Rectal smooth muscle tissue (tissue), 1 donor: ENCODE results near the gene RAB18.
"Not testable (repeated sequence)": the region's sequence is repeated elsewhere in the genome, so short reads cannot be mapped to it uniquely, and the experiment has no call there.

Source experiments
- H3K27ac ChIP-seq: one replicate; pipeline ENCODE4 v1.7.0; 2013; ENCODE audit warnings: low read depth, low read length, inconsistent platforms
- H3K27me3 ChIP-seq: one replicate; pipeline ENCODE4 v1.7.0; 2013; ENCODE audit warnings: low read length; ENCODE audit not compliant: control insufficient read depth, insufficient read depth
- H3K36me3 ChIP-seq: one replicate; pipeline ENCODE4 v1.7.0; 2013; ENCODE audit warnings: low read length; ENCODE audit not compliant: control insufficient read depth, insufficient read depth
- H3K4me1 ChIP-seq: one replicate; pipeline ENCODE4 v1.7.0; 2013; ENCODE audit warnings: low read length; ENCODE audit not compliant: control insufficient read depth, insufficient read depth
- H3K4me3 ChIP-seq: one replicate; pipeline ENCODE4 v1.7.0; 2013; ENCODE audit warnings: low read length
- H3K9ac ChIP-seq: one replicate; pipeline ENCODE4 v1.7.0; 2013; ENCODE audit warnings: low read length

RAB18 gene

DNA sequence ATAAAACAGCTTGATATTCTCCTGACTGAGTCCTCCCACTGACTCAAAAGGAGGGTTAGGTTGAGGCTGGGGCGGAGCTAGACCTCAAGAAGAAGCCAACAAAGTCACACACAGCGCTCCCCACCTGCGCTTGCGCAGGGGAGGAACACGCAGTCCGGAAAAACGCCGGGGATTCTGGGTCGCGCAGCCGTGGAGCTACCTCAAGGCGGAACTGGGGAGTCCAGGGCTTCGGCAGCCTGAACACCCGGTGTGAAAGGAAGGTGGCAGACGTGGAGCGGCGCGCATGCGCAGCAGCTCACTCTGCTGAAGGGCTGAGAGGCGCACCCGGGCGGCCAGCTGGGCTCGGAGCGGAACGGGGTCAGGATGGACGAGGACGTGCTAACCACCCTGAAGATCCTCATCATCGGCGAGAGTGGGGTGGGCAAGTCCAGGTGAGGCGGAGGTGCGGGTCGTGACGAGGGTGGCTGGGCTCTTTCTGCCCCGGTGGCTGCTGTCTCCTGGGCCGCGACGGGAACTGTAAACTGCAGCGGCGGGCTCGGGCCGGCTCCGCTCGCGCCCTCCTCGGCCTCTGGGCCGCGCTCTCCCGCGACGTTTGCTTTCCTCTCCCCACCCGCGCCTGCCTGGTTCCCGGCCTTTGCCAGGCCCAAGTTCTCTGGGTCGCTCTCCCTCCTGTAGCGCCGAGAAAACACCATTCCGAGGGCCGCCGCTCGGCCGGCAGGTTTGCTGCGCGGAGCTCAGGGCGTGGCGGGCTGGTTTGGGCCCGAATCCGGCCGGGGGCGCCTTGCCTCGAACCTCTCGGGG lies at the start of gene RAB18:
Gene RAB18 (plus strand): TSS at position 298 of the 801 bp plus-strand sequence. CDS start 66 bp downstream, at position 364.
- H3K9ac ChIP-seq: peak within 1 kb of the TSS; percentile 92
- peak within 1 kb of the TSS; percentile 98 for H3K4me3 ChIP-seq
- no peaks in the 10 kb centered on the region for H3K36me3 ChIP-seq
- H3K4me1 ChIP-seq: peaks cover 10% of the 10 kb centered on the region
- H3K27me3 ChIP-seq: no peaks in the 10 kb centered on the region
- H3K27ac ChIP-seq: peak within 1 kb of the TSS; percentile 95

DNA sequence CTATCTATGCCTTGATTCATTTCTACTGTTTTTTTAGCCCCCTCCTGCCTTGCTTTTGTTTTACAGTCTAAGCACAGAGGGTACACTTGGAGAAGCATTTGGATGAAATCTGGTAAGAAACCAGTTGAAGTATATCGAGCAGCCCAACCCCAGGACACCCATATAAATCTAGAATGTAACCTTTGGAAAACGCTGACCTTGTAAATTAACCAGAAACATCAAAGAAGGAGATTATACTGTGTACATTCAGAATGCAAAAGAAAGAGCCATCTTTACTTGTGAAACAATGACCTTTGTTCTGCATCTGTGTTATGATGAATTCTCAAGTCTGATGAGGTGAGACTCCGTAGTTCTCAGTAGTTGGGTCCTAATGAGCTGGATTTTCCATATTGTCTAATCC lies 49.3 kb upstream of the RAB18 start:
- Histone ChIP-seq H3K9ac (no peak overlapping the region), H3K27ac (no peak overlapping the region), H3K27me3 (no peaks in the 10 kb centered on the region), H3K36me3 (no peaks in the 10 kb centered on the region), H3K4me3 (no peak overlapping the region), H3K4me1 (no peaks in the 10 kb centered on the region)

DNA sequence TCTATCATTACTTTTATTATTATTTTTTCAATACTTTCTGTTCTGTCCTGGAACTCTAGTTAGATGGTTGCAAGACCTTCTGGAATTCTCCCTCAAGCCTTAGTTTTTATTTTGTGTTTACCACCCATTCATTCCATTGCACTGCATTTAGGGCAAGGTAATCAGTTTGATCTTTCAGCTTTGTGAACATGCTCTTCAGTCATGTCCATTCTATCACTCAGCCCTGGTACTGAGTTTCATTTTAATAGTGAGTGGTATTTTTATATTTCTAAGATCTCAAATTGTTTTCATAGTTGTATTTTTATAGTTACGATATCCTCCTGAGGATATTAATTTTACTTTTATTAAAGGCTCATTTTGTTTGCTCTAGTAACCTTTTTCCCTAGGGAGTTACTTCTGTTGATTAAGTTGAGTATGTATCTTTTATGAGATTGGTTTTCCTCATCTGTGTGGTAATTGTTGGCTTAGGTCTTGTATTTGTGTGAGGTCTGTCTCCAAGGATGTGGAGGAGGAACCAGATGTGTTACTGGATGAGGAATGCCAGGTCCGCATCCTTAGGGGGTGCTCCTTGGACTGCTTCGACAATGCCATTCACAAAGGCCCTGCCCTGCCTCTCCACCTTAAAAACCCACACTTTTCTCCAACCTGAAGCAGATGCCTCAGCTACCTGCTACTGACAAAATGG lies 46.7 kb upstream of the RAB18 start:
- no peak overlapping the region for H3K9ac ChIP-seq

DNA sequence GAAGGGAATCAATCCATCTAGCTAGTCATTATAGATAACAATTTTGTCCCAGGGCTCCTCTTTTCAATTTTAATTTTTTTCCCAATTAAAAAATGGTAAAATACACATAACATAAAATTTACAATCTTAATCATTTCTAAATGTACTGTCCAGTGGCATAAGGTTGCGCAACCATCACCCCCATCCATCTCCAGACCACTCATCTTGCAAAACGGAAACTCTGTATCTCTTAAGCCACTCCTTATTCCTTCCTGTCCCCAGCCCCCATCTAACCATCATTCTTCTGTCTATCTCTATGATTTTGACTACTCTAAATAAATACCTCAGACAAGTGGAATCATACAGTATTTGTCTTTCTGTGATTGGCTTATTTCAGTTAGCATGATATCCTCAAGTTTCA lies 46.1 kb upstream of the RAB18 start:
- H3K27ac ChIP-seq: no peak overlapping the region
- no peaks in the 10 kb centered on the region for H3K27me3 ChIP-seq
- H3K4me1 ChIP-seq: no peaks in the 10 kb centered on the region
- H3K9ac ChIP-seq: no peak overlapping the region
- H3K4me3 ChIP-seq: no peak overlapping the region
- H3K36me3 ChIP-seq: no peaks in the 10 kb centered on the region

More for the DNA sequence above, 46.7 kb upstream of the RAB18 start:
- Histone ChIP-seq H3K27ac (no peak overlapping the region), H3K4me3 (no peak overlapping the region), H3K36me3 (no peaks in the 10 kb centered on the region), H3K27me3 (no peaks in the 10 kb centered on the region), H3K4me1 (no peaks in the 10 kb centered on the region)

DNA sequence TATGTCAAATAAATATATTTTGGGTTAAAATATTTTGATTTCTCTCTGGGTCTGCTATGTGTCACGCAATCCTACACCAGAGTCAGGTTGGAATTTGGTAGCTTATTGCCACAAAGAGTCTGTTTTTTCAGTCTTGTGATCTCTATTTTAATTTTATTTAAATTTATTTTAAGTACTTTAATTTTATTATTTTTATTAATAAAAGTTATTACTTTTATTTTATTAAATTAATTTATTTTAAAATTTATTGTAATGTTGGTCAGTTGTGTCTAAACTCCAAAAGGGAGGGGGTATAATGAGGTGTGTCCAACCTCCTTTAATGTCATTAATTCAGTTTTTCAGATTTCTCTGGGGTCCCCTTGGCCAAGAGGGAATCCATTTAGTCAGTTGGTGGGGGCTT lies 42.8 kb upstream of the RAB18 start:
- Histone ChIP-seq H3K9ac (no peak overlapping the region), H3K4me3 (no peak overlapping the region), H3K36me3 (no peaks in the 10 kb centered on the region), H3K27ac (no peak overlapping the region), H3K27me3 (no peaks in the 10 kb centered on the region), H3K4me1 (no peaks in the 10 kb centered on the region)

DNA sequence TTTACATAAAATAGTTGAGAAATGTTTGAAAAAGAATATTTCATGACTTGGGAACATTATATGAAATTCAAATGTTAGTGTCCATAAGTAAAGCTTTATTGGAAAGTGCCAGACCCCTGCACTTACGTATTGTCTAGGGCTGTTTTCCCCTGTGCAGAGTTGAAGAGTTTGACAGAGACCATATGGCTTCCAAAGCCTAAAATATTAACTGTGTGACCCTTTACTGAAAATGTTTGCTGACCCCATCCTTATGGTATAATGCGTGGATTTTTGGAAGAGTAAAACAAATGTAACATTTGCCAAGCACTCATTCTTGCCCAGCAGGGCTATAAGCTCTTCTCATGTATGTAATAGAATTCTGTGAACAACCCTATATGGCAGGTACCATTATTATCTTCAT lies 40.1 kb upstream of the RAB18 start:
- Histone ChIP-seq H3K27ac (no peak overlapping the region), H3K4me1 (no peaks in the 10 kb centered on the region), H3K4me3 (no peak overlapping the region), H3K9ac (no peak overlapping the region), H3K36me3 (no peaks in the 10 kb centered on the region), H3K27me3 (no peaks in the 10 kb centered on the region)

DNA sequence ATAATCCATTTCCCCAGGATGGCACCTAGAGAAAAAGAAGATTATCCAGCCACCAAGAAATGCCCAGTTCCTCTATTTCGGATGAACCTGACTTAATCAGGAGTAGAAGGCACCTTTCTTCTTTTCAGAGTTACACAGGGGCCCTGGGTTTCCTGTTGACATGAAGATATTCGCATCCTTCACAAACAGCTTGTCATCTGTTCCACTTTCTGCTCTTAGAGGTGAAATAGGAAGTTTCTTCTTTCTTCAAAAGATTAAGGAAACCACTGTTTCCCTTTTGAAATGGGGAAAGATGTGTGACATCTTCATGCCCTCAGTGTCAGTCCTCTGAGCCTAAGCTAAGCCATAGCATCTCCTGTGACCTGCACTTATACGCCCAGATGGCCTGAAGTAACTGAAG lies 39.1 kb upstream of the RAB18 start:
- H3K4me1 ChIP-seq: no peaks in the 10 kb centered on the region
- H3K27me3 ChIP-seq: no peaks in the 10 kb centered on the region
- H3K4me3 ChIP-seq: no peak overlapping the region
- no peak overlapping the region for H3K27ac ChIP-seq
- no peaks in the 10 kb centered on the region for H3K36me3 ChIP-seq
- no peak overlapping the region for H3K9ac ChIP-seq

DNA sequence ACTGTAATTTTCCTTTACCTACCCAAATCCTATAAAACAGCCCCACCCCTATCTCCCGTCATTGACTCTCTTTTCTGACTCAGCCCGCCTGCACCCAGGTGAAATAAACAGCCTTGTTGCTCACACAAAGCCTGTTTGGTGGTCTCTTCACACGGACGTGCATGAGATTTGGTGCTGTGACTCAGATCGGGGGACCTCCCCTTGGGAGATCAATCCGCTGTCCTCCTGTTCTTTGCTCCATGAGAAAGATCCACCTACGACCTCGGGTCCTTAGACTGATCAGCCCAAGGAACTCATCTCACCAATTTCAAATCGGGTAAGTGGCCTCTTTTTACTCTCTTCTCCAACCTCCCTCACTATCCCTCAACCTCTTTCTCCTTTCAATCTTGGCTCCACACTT lies 38.5 kb upstream of the RAB18 start:
- not testable (repeated sequence) for H3K36me3 ChIP-seq, H3K27me3 ChIP-seq, H3K27ac ChIP-seq, H3K4me3 ChIP-seq, H3K4me1 ChIP-seq, H3K9ac ChIP-seq

DNA sequence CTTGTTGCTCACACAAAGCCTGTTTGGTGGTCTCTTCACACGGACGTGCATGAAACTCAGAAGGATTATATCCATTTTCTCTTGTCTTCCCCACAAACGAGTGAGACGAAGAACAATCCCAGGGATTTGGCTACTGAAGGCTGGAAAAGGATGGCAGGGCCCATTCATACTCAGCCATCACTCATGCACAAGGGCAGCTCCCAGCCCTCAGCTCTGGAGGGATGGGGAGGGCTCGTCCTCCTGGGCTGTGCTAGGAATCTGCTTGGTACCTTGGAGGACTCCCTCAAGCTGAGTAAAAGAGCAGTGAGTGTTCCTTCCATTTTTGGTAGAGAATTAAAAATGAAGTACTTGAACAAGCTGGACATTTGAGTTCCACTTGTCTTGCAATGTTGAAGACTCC lies 33.2 kb upstream of the RAB18 start:
- H3K27ac ChIP-seq: no peak overlapping the region
- H3K36me3 ChIP-seq: no peaks in the 10 kb centered on the region
- peaks cover 2% of the 10 kb centered on the region for H3K27me3 ChIP-seq
- H3K4me3 ChIP-seq: no peak overlapping the region
- H3K4me1 ChIP-seq: no peaks in the 10 kb centered on the region
- no peak overlapping the region for H3K9ac ChIP-seq

DNA sequence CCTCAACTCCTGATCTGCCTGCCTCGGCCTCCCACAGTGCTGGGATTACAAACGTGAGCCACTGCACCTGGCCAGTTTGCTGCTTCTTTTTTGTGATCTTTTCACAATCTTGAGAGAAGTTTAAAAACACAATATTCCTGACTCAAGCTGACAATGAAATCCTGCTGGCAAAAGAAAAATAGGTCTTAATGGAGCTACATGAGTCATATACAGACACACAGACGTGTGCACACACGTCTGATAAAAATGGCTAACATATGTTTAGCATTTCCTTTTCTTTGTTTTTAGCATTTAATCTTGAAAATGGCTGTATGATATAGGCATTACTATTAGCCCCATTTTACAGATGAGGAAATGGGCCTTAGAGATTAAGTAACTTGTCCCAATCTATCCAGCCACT lies 29.4 kb upstream of the RAB18 start:
- H3K36me3 ChIP-seq: no peaks in the 10 kb centered on the region
- no peak overlapping the region for H3K27ac ChIP-seq
- H3K9ac ChIP-seq: no peak overlapping the region
- peaks cover 2% of the 10 kb centered on the region for H3K27me3 ChIP-seq
- H3K4me3 ChIP-seq: no peak overlapping the region
- H3K4me1 ChIP-seq: no peaks in the 10 kb centered on the region

DNA sequence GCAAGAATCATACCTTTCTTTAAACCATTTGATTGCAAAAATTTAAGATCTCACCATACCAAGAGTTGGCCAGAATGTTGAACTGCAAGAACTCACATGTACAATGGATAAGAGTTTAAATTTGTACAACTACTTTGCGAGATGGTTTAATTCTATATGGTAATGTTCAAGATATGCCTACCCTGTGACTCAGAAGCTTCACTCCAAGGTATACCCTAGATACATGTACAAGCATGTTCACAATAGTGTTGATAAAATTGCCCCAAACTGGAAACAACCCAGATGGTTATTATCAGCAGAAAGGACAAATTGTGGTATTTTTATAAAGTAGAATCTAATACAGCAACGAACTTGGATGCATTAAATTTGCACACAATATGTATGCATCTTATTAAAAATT lies 25.1 kb upstream of the RAB18 start:
- no peak overlapping the region for H3K4me3 ChIP-seq
- no peaks in the 10 kb centered on the region for H3K27me3 ChIP-seq
- H3K36me3 ChIP-seq: no peaks in the 10 kb centered on the region
- no peak overlapping the region for H3K27ac ChIP-seq
- peaks cover 3% of the 10 kb centered on the region for H3K4me1 ChIP-seq
- no peak overlapping the region for H3K9ac ChIP-seq

DNA sequence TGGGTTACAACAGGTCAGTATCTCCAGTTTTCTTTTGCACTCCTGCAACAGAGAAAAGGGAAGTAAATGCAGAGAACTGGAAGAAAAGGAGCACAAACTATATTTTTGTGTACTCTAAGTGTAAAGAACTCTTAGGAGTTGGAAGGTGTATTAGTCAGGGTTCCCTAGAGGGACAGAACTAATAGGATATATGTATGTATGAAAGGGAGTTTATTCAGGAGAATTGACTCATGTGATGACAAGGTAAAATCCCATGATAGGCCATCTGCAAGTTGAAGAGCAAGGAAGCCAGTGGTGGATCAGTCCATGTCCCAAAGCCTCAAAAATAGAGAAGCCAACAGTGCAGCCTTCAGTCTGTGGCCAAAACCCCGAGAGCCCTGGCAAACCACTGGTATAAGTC lies 22.6 kb upstream of the RAB18 start:
- no peak overlapping the region for H3K4me3 ChIP-seq
- no peaks in the 10 kb centered on the region for H3K27me3 ChIP-seq
- H3K9ac ChIP-seq: no peak overlapping the region
- no peak overlapping the region for H3K27ac ChIP-seq
- H3K4me1 ChIP-seq: peaks cover 12% of the 10 kb centered on the region
- H3K36me3 ChIP-seq: no peaks in the 10 kb centered on the region
